DMS153 (cell line): ENCODE measurements around the gene SPATA31E1.

Experiments used
- DNase-seq: peaks from one replicate; lab custom pipeline; 2025; lab: John Stamatoyannopoulos, UW

SPATA31E1 gene

GRCh38 chr9:87863882-87864465, 18.7 kb upstream of the SPATA31E1 start:
- DNase-seq, result no peak

- no peak for DNase-seq
These were observed 17.8 kb upstream of the SPATA31E1 start for GRCh38 chr9:87864915-87865314.

- no peak for DNase-seq
These were observed 17.1 kb upstream of the SPATA31E1 start for GRCh38 chr9:87865626-87866025.

- DNase-seq, result no peak
These were observed 15.3 kb upstream of the SPATA31E1 start for GRCh38 chr9:87867391-87867790.

GRCh38 chr9:87868175-87868574, 14.5 kb upstream of the SPATA31E1 start:
- no peak for DNase-seq

GRCh38 chr9:87868635-87869034, 14.0 kb upstream of the SPATA31E1 start:
- no peak for DNase-seq

- no peak for DNase-seq
These were observed 13.6 kb upstream of the SPATA31E1 start for GRCh38 chr9:87869082-87869481.

GRCh38 chr9:87871425-87872078, 11.1 kb upstream of the SPATA31E1 start:
- no peak for DNase-seq

- no peak for DNase-seq
These were observed 10.5 kb upstream of the SPATA31E1 start for GRCh38 chr9:87872079-87872624.

GRCh38 chr9:87873607-87874303, 8.9 kb upstream of the SPATA31E1 start:
- DNase-seq, result no peak

- DNase-seq, result no peak
These were observed 8.4 kb upstream of the SPATA31E1 start for GRCh38 chr9:87874304-87874623.

- no peak for DNase-seq
These were observed 7.6 kb upstream of the SPATA31E1 start for GRCh38 chr9:87875060-87875459.

- no peak for DNase-seq
These were observed 6.7 kb upstream of the SPATA31E1 start for GRCh38 chr9:87875831-87876545.

- DNase-seq, result no peak
These were observed 6.0 kb upstream of the SPATA31E1 start for GRCh38 chr9:87876708-87877107.

GRCh38 chr9:87878989-87879511, 3.6 kb upstream of the SPATA31E1 start:
- no peak for DNase-seq

- DNase-seq, result no peak
These were observed 2.6 kb upstream of the SPATA31E1 start for GRCh38 chr9:87880116-87880515.

GRCh38 chr9:87880683-87881082, 2.0 kb upstream of the SPATA31E1 start:
- DNase-seq, result no peak

GRCh38 chr9:87883274-87883673, 597 bp downstream of the SPATA31E1 start:
- no peak for DNase-seq

GRCh38 chr9:87883990-87884389, 1.3 kb downstream of the SPATA31E1 start:
- DNase-seq, result no peak

GRCh38 chr9:87884578-87885459, 2.1 kb downstream of the SPATA31E1 start:
- DNase-seq, result no peak

GRCh38 chr9:87885484-87886189, 3.0 kb downstream of the SPATA31E1 start:
- no peak for DNase-seq
